Stimulated activated naive CD8-positive, alpha-beta T cell treated with anti-CD3 and anti-CD28 coated beads, Interleukin-15, amount 100 ng/mL, for 72 hours (primary cell): ENCODE measurements around the gene DHX30.
A peak's percentile ranks its signal among the peaks of the same experiment; 100 is the strongest.
"Not testable (repeated sequence)": the region's sequence is repeated elsewhere in the genome, so short reads cannot be mapped to it uniquely, and the experiment has no call there.

Source experiments
- ATAC-seq: fragments of 150-1000 bp; cut with Tn5 transposase; 2 replicates; pipeline ENCODE4 v1.10.0; 2021; ENCODE audit warnings: mild to moderate bottlenecking, moderate library complexity
- DNase-seq, 2 donors: peaks; one replicate each; pipeline ENCODE4 v3.0.0; 2021 to 2022
- H3K27ac Mint-ChIP-seq, 2 donors: one replicate each; pipeline ENCODE4 v1.8.0; 2022; ENCODE audit warnings: mild to moderate bottlenecking in 2 of 2, mixed read lengths in 2 of 2, moderate library complexity in 2 of 2
- H3K27me3 Mint-ChIP-seq: one replicate; pipeline ENCODE4 v1.8.0; 2022; ENCODE audit warnings: mixed read lengths
- H3K4me1 Mint-ChIP-seq: one replicate; pipeline ENCODE4 v1.8.0; 2022; ENCODE audit warnings: mild to moderate bottlenecking, mixed read lengths
- H3K4me3 Mint-ChIP-seq, 2 donors: one replicate each; pipeline ENCODE4 v1.8.0; 2022; ENCODE audit warnings: mild to moderate bottlenecking in 2 of 2, mixed read lengths in 2 of 2, moderate library complexity in 1 of 2
- H3K9me3 Mint-ChIP-seq, 2 donors: one replicate each; pipeline ENCODE4 v1.8.0; 2022; ENCODE audit warnings: mixed read lengths in 2 of 2

Gene DHX30

GRCh38 chr3:47877719-47878118 is 74.8 kb downstream of the DHX30 start:
- ATAC-seq = no peak
- H3K9me3 Mint-ChIP-seq = no peaks in the 10 kb centered on the region
- peaks cover 12% of the 10 kb centered on the region for H3K4me1 Mint-ChIP-seq
- H3K27me3 Mint-ChIP-seq = no peaks in the 10 kb centered on the region
- no peak overlapping the region for H3K4me3 Mint-ChIP-seq
- DNase-seq = no peak
- no peak overlapping the region for H3K27ac Mint-ChIP-seq

- Mint-ChIP-seq H3K27me3 (no peaks in the 10 kb centered on the region), H3K27ac (no peak overlapping the region), H3K9me3 (no peaks in the 10 kb centered on the region), H3K4me1 (peaks cover 18% of the 10 kb centered on the region), H3K4me3 (no peak overlapping the region)
- no peak for DNase-seq
- no peak for ATAC-seq
Measured at GRCh38 chr3:47882338-47882737, 79.4 kb downstream of the DHX30 start.

DNA sequence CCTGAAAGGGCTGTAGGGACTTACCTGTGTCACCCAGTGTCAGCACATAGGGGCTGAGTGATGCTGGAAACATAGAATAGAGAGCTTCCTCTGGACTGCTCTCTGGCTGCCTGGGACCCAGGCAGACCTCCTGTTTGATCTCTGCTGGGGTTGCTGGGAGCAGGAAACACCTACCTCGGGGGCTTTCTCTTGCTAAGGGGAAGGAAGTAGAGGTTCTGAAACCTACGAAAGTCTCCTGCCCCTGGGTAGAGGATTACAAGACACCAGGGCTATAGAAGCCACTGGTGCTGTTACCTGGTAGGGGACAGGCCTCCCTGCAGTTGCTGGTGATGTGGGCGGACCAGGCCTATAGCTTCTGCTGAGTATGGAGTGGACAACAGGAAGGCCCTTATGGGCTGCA is 81.7 kb downstream of the DHX30 start:
- Mint-ChIP-seq H3K4me1 (peaks cover 10% of the 10 kb centered on the region), H3K9me3 (no peaks in the 10 kb centered on the region), H3K27me3 (no peaks in the 10 kb centered on the region), H3K27ac (peak overlapping the region; percentile 62 to 76), H3K4me3 (no peak overlapping the region)
- no peak for ATAC-seq
- no peak for DNase-seq

- Mint-ChIP-seq H3K27me3 (no peaks in the 10 kb centered on the region), H3K27ac (no peak overlapping the region), H3K9me3 (no peaks in the 10 kb centered on the region), H3K4me1 (peaks cover 10% of the 10 kb centered on the region), H3K4me3 (no peak overlapping the region)
- ATAC-seq = no peak
- DNase-seq = no peak
Measured at GRCh38 chr3:47885168-47885567, 82.2 kb downstream of the DHX30 start.

- H3K27me3 Mint-ChIP-seq, DNase-seq, H3K4me3 Mint-ChIP-seq, ATAC-seq, H3K9me3 Mint-ChIP-seq, H3K27ac Mint-ChIP-seq: not testable (repeated sequence)
- peaks cover 10% of the 10 kb centered on the region for H3K4me1 Mint-ChIP-seq
Measured at GRCh38 chr3:47887991-47888390, 85.1 kb downstream of the DHX30 start.

- H3K9me3 Mint-ChIP-seq = no peaks in the 10 kb centered on the region
- H3K27me3 Mint-ChIP-seq = no peaks in the 10 kb centered on the region
- ATAC-seq = no peak
- no peak for DNase-seq
- H3K4me1 Mint-ChIP-seq = peaks cover 10% of the 10 kb centered on the region
- H3K4me3 Mint-ChIP-seq = no peak overlapping the region
- no peak overlapping the region for H3K27ac Mint-ChIP-seq
Measured at GRCh38 chr3:47888986-47889757, 86.2 kb downstream of the DHX30 start.

DNA sequence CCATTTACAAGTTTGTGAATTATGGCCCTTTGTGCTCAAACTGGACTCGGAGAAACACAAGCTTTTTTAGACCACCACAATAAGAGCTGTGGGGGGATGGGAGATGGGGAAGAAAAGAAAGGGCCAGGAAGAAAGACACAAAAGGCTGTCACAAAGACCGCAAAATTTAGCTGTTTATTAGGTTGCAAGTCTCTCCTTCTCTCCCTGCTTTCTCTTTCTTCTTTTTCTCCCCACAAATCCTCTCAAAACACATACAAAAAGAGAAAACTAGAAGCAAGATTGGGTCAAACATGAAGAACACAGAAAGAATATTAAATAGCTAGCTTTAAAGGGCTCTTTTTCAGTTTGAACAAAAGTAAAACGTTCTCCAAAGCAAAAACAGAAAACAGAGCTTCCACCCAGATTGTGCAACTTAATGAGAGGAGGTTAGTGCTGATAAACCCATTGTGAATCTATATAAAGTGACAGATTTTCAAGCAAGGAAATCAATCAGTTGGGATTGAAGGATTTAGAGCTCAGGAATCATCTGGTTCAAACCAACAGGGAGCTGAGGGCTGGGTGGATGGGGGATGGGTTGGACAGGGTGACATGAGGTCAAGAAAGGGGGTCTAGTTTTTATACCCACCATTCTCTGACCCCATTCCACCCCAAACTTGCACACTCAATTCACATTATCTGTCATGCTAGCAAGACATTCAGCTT is 87.3 kb downstream of the DHX30 start:
- DNase-seq (no peak), ATAC-seq (no peak)
- Mint-ChIP-seq H3K4me1 (peaks cover 2% of the 10 kb centered on the region), H3K4me3 (no peak overlapping the region), H3K27me3 (no peaks in the 10 kb centered on the region), H3K27ac (peak overlapping the region in 1 of 2 donors; percentile 62), H3K9me3 (no peaks in the 10 kb centered on the region)

DNA sequence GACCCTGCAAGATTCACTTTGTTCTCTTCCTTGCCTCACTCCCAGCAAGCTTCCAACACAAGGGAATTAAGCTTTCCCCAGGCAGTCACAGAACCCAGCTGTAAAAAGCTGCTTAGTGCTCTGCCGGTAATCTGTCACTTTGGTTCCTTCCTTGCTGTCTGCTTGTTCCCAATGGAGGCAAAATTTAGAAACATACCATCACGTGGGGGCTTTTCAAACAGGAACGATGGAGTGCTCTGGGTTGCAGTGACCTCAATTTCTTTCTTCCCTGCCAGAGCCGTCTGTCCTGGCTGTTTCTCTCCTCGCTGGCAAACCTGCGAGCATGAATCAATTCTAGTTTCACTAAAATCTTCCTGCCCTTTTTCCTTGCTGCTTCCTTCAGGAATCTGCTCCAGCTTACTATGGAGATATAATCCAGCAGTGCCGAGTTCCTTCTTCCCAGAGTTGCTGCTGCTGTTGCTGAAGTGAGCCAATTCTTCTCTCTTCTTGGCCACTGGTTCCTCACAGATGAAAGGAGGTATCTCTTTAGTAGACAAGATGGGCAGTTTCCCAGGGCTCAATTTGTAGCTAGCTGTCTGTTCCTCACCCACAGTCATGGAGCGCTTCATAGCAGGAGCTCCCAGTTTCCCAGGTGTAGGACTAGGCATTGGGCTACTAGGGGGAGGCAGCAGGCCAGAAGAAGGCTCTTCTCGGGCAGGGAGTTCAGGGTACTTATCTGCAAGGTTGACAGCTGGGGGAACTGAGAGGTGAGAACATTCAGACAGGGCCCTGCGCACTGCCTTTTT is 88.1 kb downstream of the DHX30 start:
- Mint-ChIP-seq H3K27me3 (no peaks in the 10 kb centered on the region), H3K4me3 (no peak overlapping the region), H3K4me1 (no peaks in the 10 kb centered on the region), H3K9me3 (no peaks in the 10 kb centered on the region), H3K27ac (no peak overlapping the region)
- DNase-seq (no peak), ATAC-seq (no peak)

DNA sequence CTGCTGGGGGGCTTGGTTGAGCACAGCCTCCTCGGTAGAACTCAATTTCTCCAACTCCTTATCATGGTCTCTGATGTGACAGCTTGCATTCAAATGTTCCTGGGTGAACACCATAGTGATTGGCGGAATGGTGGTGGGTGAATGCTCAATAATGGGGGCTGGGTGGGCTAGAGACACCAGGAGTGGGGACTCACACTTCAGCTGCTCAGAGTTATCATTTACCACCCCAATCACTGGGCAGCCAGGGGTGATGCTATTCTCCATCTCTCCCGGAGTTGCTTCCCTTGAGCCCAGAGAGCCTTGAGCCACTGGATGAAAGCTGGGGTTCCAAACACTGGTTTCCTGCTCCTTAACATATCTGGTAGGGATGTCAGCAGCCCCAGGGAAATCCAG is 88.7 kb downstream of the DHX30 start:
- Mint-ChIP-seq H3K4me1 (no peaks in the 10 kb centered on the region), H3K27ac (peak overlapping the region in 1 of 2 donors; percentile 74), H3K4me3 (no peak overlapping the region), H3K9me3 (no peaks in the 10 kb centered on the region), H3K27me3 (no peaks in the 10 kb centered on the region)
- ATAC-seq = no peak
- no peak for DNase-seq

DNA sequence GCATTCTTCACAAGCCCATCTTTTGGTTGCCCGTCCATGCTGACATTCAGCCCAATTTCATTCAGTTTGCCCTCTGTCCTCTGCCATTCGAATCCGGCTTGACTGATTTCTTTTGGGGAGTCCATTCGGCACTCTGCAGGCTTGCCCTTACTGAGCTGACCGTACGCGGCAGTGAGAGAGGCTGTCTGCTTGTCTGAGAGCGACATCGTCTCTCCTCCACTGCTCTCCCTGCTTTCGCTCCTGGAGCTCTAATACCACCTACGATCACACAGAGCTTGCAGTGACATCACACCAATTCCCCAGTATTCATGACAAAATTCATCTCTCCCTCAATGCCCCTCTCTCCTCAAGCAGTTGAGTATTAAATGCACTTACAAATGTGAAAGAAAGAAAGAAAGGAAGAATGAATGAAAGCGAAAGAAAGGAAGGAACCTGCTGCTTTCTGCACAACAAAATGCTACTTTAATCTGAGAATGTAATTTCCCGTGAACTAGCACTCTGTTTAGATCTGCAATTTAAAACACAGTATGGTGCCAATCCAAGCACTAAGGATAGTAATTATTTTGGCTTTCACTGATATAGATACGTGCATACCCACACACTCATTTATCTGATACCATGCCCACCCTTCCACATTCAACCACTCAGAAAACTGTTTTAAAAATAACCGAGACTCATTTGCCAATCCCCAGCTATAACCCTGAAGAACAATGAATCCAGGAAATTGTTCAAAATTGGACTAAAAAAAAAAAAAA is 89.5 kb downstream of the DHX30 start:
- H3K27ac Mint-ChIP-seq = no peak overlapping the region
- no peaks in the 10 kb centered on the region for H3K9me3 Mint-ChIP-seq
- no peak for ATAC-seq
- no peaks in the 10 kb centered on the region for H3K27me3 Mint-ChIP-seq
- DNase-seq = no peak
- H3K4me3 Mint-ChIP-seq = no peak overlapping the region
- peaks cover under 1% of the 10 kb centered on the region for H3K4me1 Mint-ChIP-seq

GRCh38 chr3:47895241-47895640 is 92.3 kb downstream of the DHX30 start:
- ATAC-seq = no peak
- no peak overlapping the region for H3K27ac Mint-ChIP-seq
- H3K9me3 Mint-ChIP-seq = no peaks in the 10 kb centered on the region
- peaks cover 13% of the 10 kb centered on the region for H3K4me1 Mint-ChIP-seq
- DNase-seq = no peak
- no peaks in the 10 kb centered on the region for H3K27me3 Mint-ChIP-seq
- H3K4me3 Mint-ChIP-seq = no peak overlapping the region

GRCh38 chr3:47896736-47897135 is 93.8 kb downstream of the DHX30 start:
- no peaks in the 10 kb centered on the region for H3K9me3 Mint-ChIP-seq
- no peak overlapping the region for H3K4me3 Mint-ChIP-seq
- peaks cover 13% of the 10 kb centered on the region for H3K4me1 Mint-ChIP-seq
- no peaks in the 10 kb centered on the region for H3K27me3 Mint-ChIP-seq
- DNase-seq (no peak), ATAC-seq (no peak)
- H3K27ac Mint-ChIP-seq = peak overlapping the region; percentile 8 to 83

DNA sequence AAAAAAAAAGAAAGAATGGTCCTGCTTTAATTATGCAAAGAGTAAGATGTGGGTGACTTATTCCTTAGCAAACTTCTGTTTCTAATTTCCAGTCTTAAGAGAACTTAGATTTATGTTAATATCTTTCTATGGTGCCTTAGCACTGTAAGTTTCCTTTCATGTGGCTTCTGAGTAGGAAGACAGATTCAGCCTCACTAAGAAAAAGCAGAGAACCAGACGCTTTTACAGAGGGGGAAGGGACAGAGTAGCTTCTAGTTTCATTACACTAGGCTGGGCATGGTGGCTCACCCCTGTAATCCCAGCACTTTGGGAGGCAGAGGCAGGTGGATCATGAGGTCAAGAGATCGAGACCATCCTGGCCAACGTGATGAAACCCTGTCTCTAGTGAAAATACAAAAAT is 95.0 kb downstream of the DHX30 start:
- DNase-seq (no peak), ATAC-seq (no peak)
- no peak overlapping the region for H3K27ac Mint-ChIP-seq

GRCh38 chr3:47899495-47900108 is 96.7 kb downstream of the DHX30 start:
- peak overlapping the region in 1 of 2 donors; percentile 66 for H3K27ac Mint-ChIP-seq
- peaks cover 13% of the 10 kb centered on the region for H3K4me1 Mint-ChIP-seq
- H3K9me3 Mint-ChIP-seq = no peaks in the 10 kb centered on the region
- ATAC-seq (no peak), DNase-seq (no peak)
- no peak overlapping the region for H3K4me3 Mint-ChIP-seq
- no peaks in the 10 kb centered on the region for H3K27me3 Mint-ChIP-seq

More for the DNA sequence above, 95.0 kb downstream of the DHX30 start:
- no peak overlapping the region for H3K4me3 Mint-ChIP-seq
- H3K27me3 Mint-ChIP-seq = no peaks in the 10 kb centered on the region
- peaks cover 13% of the 10 kb centered on the region for H3K4me1 Mint-ChIP-seq
- H3K9me3 Mint-ChIP-seq = no peaks in the 10 kb centered on the region
